KMS-11 (cell line): ENCODE data around the gene TMTC4.

Source experiments
- H2AFZ ChIP-seq: fragments of 200-600 bp; sonication (generic); 2 replicates; pipeline ENCODE4 v1.6.1; 2016; ENCODE audit warnings: antibody characterized with exemption, mixed run types, low read depth
- H3K27ac ChIP-seq: fragments of 200-600 bp; sonication (generic); 2 replicates; pipeline ENCODE4 v1.6.1; 2016; ENCODE audit warnings: mild to moderate bottlenecking, mixed run types
- H3K27me3 ChIP-seq: fragments of 200-600 bp; sonication (generic); 2 replicates; pipeline ENCODE4 v1.6.1; 2017; ENCODE audit warnings: mild to moderate bottlenecking, low read depth, mixed run types, moderate library complexity; ENCODE audit not compliant: insufficient read depth
- H3K36me3 ChIP-seq: fragments of 200-600 bp; sonication (generic); 2 replicates; pipeline ENCODE4 v1.6.1; 2017; ENCODE audit warnings: mild to moderate bottlenecking, mixed run types; ENCODE audit not compliant: insufficient read depth
- H3K4me1 ChIP-seq: fragments of 200-600 bp; sonication (generic); 2 replicates; pipeline ENCODE4 v1.6.1; 2016; ENCODE audit warnings: mild to moderate bottlenecking, low read depth, mixed run types; ENCODE audit not compliant: poor library complexity, severe bottlenecking
- H3K4me2 ChIP-seq: fragments of 200-600 bp; sonication (generic); 2 replicates; pipeline ENCODE4 v1.7.0; 2016; ENCODE audit warnings: mild to moderate bottlenecking, mixed run types
- H3K4me3 ChIP-seq: fragments of 200-600 bp; sonication (generic); IDR thresholded peaks from 2 replicates; pipeline ENCODE4 v1.6.1; 2017; ENCODE audit warnings: low read depth, low read length, mixed read lengths; ENCODE audit not compliant: insufficient read depth
- H3K79me2 ChIP-seq: fragments of 200-600 bp; sonication (generic); 2 replicates; pipeline ENCODE4 v1.6.1; 2016; ENCODE audit warnings: low read depth, mixed run types; ENCODE audit not compliant: insufficient read depth
- H3K9ac ChIP-seq: fragments of 200-600 bp; sonication (generic); 2 replicates; pipeline ENCODE4 v1.6.1; 2016; ENCODE audit warnings: mild to moderate bottlenecking, mixed run types
- H4K20me1 ChIP-seq: fragments of 200-600 bp; sonication (generic); 2 replicates; pipeline ENCODE4 v1.6.1; 2016; ENCODE audit warnings: mild to moderate bottlenecking, mixed run types; ENCODE audit not compliant: insufficient read depth
- TF ChIP-seq, protein P1 (sequence below): fragments of 200-600 bp; sonication (generic); conservative IDR thresholded peaks from 2 replicates; pipeline ENCODE4 v1.6.1; 2017; ENCODE audit warnings: low read depth, mild to moderate bottlenecking, antibody characterized with exemption, low read length, moderate library complexity, mixed read lengths

Gene TMTC4

DNA sequence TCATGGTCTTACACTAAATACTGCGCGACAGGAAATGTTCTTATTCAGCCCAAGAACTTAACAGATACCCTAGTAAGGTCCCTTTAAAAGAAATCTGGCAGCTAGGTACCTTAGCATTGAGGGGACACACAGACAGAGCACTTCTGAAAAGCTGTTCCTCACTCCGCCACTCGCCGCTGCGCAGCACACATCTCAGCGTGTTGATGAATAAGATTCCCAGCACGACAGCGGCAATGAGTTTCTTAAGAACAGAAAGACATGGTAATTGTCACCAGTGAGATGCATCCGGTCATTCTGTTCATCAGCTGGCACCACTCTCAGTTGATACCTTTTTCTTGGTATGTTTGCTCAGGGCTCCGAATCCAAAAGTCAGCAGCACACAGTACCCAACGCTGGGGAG, 39.9 kb downstream of the TMTC4 start:
- H3K4me1 ChIP-seq = no peaks in the 10 kb centered on the region
- no peak overlapping the region for H3K27ac ChIP-seq
- H3K27me3 ChIP-seq = no peaks in the 10 kb centered on the region
- H3K36me3 ChIP-seq = no peaks in the 10 kb centered on the region
- H3K4me2 ChIP-seq = no peak overlapping the region
- no peaks in the 10 kb centered on the region for H3K79me2 ChIP-seq
- TF ChIP-seq, protein P1, sequence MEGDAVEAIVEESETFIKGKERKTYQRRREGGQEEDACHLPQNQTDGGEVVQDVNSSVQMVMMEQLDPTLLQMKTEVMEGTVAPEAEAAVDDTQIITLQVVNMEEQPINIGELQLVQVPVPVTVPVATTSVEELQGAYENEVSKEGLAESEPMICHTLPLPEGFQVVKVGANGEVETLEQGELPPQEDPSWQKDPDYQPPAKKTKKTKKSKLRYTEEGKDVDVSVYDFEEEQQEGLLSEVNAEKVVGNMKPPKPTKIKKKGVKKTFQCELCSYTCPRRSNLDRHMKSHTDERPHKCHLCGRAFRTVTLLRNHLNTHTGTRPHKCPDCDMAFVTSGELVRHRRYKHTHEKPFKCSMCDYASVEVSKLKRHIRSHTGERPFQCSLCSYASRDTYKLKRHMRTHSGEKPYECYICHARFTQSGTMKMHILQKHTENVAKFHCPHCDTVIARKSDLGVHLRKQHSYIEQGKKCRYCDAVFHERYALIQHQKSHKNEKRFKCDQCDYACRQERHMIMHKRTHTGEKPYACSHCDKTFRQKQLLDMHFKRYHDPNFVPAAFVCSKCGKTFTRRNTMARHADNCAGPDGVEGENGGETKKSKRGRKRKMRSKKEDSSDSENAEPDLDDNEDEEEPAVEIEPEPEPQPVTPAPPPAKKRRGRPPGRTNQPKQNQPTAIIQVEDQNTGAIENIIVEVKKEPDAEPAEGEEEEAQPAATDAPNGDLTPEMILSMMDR = no peak
- H3K4me3 ChIP-seq = no peak overlapping the region
- no peak overlapping the region for H3K9ac ChIP-seq
- no peak overlapping the region for H2AFZ ChIP-seq
- no peaks in the 10 kb centered on the region for H4K20me1 ChIP-seq

DNA sequence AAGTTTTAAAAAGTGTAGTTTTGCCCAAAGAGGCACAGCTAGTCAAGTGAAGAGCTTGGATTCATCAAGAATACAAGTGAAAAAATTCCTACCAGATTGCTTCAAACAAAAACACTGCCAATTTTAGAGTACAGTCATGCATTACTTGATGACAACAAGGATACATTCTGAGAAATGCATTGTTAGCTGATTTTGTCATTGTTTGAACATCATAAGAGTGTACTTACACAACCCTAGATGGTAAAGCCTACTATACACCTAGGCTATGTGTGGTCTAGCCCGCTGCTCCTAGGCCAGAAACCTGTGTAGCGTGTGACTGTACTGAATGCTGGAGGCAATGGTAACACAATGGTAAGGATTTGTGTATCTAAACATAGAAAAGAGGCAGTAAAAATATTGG, 41.1 kb downstream of the TMTC4 start:
- TF ChIP-seq, protein P1 = no peak
- no peak overlapping the region for H3K27ac ChIP-seq
- no peak overlapping the region for H3K4me2 ChIP-seq
- no peak overlapping the region for H3K9ac ChIP-seq
- no peaks in the 10 kb centered on the region for H4K20me1 ChIP-seq
- H3K4me1 ChIP-seq = no peaks in the 10 kb centered on the region
- H3K27me3 ChIP-seq = no peaks in the 10 kb centered on the region
- H3K36me3 ChIP-seq = no peaks in the 10 kb centered on the region
- H3K79me2 ChIP-seq = no peaks in the 10 kb centered on the region
- no peak overlapping the region for H3K4me3 ChIP-seq
- no peak overlapping the region for H2AFZ ChIP-seq

DNA sequence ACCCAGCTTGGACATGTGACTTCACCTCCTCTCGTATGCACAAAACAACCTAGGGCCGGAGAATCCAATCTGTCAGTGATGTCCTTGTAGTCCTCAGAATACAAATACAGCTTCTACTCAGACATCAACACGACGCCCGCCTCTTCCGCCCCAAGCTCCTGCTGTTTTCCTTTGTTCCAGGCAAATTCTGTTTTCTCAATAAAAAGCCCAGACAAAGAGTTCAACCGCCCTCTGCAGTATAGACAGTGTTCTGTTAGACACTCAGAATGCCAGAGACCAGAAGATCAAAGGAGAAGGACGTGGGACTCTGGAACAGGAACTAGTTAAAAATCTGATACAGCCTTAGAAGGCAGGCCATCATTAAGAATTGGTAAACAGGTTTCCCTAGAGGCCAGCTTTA, 44.0 kb downstream of the TMTC4 start:
- H4K20me1 ChIP-seq = no peaks in the 10 kb centered on the region
- H3K27me3 ChIP-seq = no peaks in the 10 kb centered on the region
- TF ChIP-seq, protein P1 = no peak
- no peaks in the 10 kb centered on the region for H3K79me2 ChIP-seq
- H3K4me2 ChIP-seq = no peak overlapping the region
- no peak overlapping the region for H3K27ac ChIP-seq
- no peak overlapping the region for H2AFZ ChIP-seq
- no peaks in the 10 kb centered on the region for H3K36me3 ChIP-seq
- H3K9ac ChIP-seq = no peak overlapping the region
- no peaks in the 10 kb centered on the region for H3K4me1 ChIP-seq
- H3K4me3 ChIP-seq = no peak overlapping the region

DNA sequence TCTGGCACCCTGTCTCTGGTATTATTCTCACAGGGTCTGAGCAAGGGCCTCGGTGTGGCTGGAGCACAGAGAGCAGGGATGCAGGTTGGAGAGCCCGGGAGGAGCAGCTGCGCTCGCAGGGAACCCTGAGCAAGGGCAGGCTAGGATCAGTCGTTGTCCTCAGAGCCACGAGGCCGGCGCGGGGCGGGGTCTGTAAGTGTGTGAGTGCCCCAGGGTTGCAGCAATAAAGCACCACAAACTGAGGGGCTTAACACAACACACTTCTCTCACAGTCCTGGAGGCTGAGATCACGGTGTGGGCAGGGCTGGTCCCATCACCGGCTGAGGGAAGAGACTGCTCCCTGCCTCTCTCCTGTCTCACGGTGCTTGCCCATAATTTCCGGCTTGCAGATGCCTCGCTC, 47.5 kb downstream of the TMTC4 start:
- Histone ChIP-seq H3K4me2 (no peak overlapping the region), H2AFZ (no peak overlapping the region), H3K36me3 (no peaks in the 10 kb centered on the region), H3K79me2 (no peaks in the 10 kb centered on the region), H3K4me1 (no peaks in the 10 kb centered on the region), H4K20me1 (no peaks in the 10 kb centered on the region), H3K27ac (no peak overlapping the region), H3K27me3 (no peaks in the 10 kb centered on the region), H3K9ac (no peak overlapping the region), H3K4me3 (no peak overlapping the region)
- TF ChIP-seq, protein P1 = no peak

DNA sequence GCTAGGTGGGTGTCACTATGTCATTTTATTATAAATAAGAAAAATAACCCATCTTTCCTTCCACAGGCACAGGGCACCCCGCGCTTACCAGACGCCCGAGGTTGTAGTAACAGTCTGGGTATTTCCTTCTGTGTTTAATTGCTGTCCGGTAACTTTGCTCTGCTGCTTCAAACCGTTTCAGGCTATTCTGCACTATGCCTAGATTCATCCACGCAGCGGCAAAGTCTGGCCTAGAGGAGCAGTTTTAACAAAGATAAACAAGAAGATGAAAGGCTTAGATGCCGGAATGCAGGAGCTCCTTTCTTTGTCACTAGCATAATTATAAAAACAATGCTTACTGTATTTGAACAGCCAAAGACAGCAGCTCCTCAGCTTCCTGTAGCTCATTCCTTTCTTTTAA, 49.1 kb downstream of the TMTC4 start:
- no peaks in the 10 kb centered on the region for H3K36me3 ChIP-seq
- TF ChIP-seq, protein P1 = no peak
- no peak overlapping the region for H3K9ac ChIP-seq
- H3K27ac ChIP-seq = no peak overlapping the region
- no peaks in the 10 kb centered on the region for H3K4me1 ChIP-seq
- no peaks in the 10 kb centered on the region for H4K20me1 ChIP-seq
- H2AFZ ChIP-seq = no peak overlapping the region
- no peak overlapping the region for H3K4me3 ChIP-seq
- no peak overlapping the region for H3K4me2 ChIP-seq
- H3K27me3 ChIP-seq = no peaks in the 10 kb centered on the region
- no peaks in the 10 kb centered on the region for H3K79me2 ChIP-seq
